HCT116 (cell line): Measurements from ENCODE around the gene RALB. TPM values are rescaled to one million over a fixed set of nuclear protein-coding genes. Genes with fewer than 3 reads are reported as not detected.

Experiments
- ATAC-seq: fragments of 200-7000 bp; cut with Tn5 transposase; 2 replicates; pipeline ENCODE4 v1.9.1; 2020; ENCODE audit warnings: mild to moderate bottlenecking, moderate library complexity
- BruUV-seq: library from RNA; stranded (reverse); fragments of 400-500 nt; replicated peaks from 2 replicates; lab custom pipeline; 2021; lab: Mats Ljungman, UMichigan
- CTCF ChIA-PET: fragments of 300-600 bp; sonication (Branson Sonifier 250); formaldehyde crosslinking; loops from one replicate; lab custom pipeline; 2021; ENCODE audit warnings: antibody characterized with exemption; lab: Charles Lee
- POLR2A ChIA-PET: fragments of 300-600, 350-600 bp; sonication (Branson Sonifier 250); formaldehyde crosslinking; loops from one replicate; lab custom pipeline; 2021; ENCODE audit warnings: antibody characterized with exemption; lab: Charles Lee
- RAD21 ChIA-PET, 2 experiments: fragments of 300-600 bp; sonication (Branson Sonifier 250); formaldehyde crosslinking; loops; one replicate each; lab custom pipeline; 2023; ENCODE audit warnings: low total read pairs in 2 of 2; ENCODE audit not compliant: uncharacterized antibody in 2 of 2, unreplicated experiment in 2 of 2, low non-redundant PET in 1 of 2; lab: Charles Lee
- DNase-seq: peaks from one replicate; pipeline ENCODE4 v3.0.0-alpha.2; 2010; ENCODE audit warnings: low read depth, low spot score
- H2AFZ ChIP-seq: fragments of 200-600 bp; shearing (Covaris generic), sonication (generic); 2 replicates; pipeline ENCODE4 v1.6.1; 2017; ENCODE audit warnings: low read depth, mixed run types, mixed read lengths, antibody characterized with exemption, low read length; ENCODE audit not compliant: poor library complexity, severe bottlenecking
- H3K27ac ChIP-seq: 2 replicates; pipeline ENCODE4 v1.5.1; 2012; ENCODE audit warnings: low read depth, low read length
- H3K27me3 ChIP-seq: fragments of 200-600 bp; sonication (generic); 2 replicates; pipeline ENCODE4 v1.6.1; 2016; ENCODE audit warnings: mixed run types, low read length, mixed read lengths; ENCODE audit not compliant: insufficient read depth
- H3K36me3 ChIP-seq, 2 experiments: fragments of 200-500 bp in 1 of 2; fragments of 200-600 bp in 1 of 2; sonication (Bioruptor generic) in 1 of 2; sonication (generic) in 1 of 2; 2 replicates each; pipeline versions ENCODE4 v1.5.1 to v1.6.1; 2014 to 2016; ENCODE audit warnings: low read length in 2 of 2, inconsistent platforms in 1 of 2, mixed read lengths in 1 of 2, mixed run types in 1 of 2; ENCODE audit not compliant: insufficient read depth in 2 of 2, control insufficient read depth in 1 of 2
- H3K4me1 ChIP-seq, 2 experiments: fragments of 200-600 bp in 1 of 2; sonication (generic) in 1 of 2; 2 replicates each; pipeline versions ENCODE4 v1.5.1 to v1.6.1; 2012 to 2017; ENCODE audit warnings: low read length in 2 of 2, inconsistent platforms in 1 of 2, mild to moderate bottlenecking in 1 of 2, mixed read lengths in 1 of 2, mixed run types in 1 of 2, moderate library complexity in 1 of 2; ENCODE audit not compliant: insufficient read depth in 2 of 2, control insufficient read depth in 1 of 2
- H3K4me2 ChIP-seq: fragments of 200-600 bp; sonication (generic); 2 replicates; pipeline ENCODE4 v1.6.1; 2017; ENCODE audit warnings: mixed run types, low read length, mixed read lengths
- H3K4me3 ChIP-seq, 2 experiments: fragments of 200-600 bp in 1 of 2; sonication (generic) in 1 of 2; replicated peaks in 1 of 2; 2 replicates each; pipeline ENCODE4 v1.5.1; 2011 to 2016; ENCODE audit warnings: low read length in 2 of 2, control low read depth in 1 of 2, low read depth in 1 of 2, mild to moderate bottlenecking in 1 of 2, mixed read lengths in 1 of 2, mixed run types in 1 of 2
- H3K79me2 ChIP-seq: fragments of 200-600 bp; sonication (generic); 2 replicates; pipeline ENCODE4 v1.6.1; 2017; ENCODE audit warnings: mild to moderate bottlenecking, mixed run types, low read length, moderate library complexity, mixed read lengths; ENCODE audit not compliant: insufficient read depth
- H3K9ac ChIP-seq: fragments of 200-600 bp; sonication (generic); 2 replicates; pipeline ENCODE4 v1.6.1; 2016; ENCODE audit warnings: low read length, mixed read lengths
- H3K9me2 ChIP-seq: fragments of 200-600 bp; sonication (generic), shearing (Covaris generic); 2 replicates; pipeline ENCODE4 v1.6.1; 2017; ENCODE audit warnings: mixed run types, mild to moderate bottlenecking, moderate library complexity; ENCODE audit not compliant: insufficient read depth
- H3K9me3 ChIP-seq, 2 experiments: fragments of 200-500 bp in 1 of 2; fragments of 200-600 bp in 1 of 2; sonication (Bioruptor generic) in 1 of 2; sonication (generic) in 1 of 2; 2 replicates each; pipeline ENCODE4 v1.6.1; 2014 to 2017; ENCODE audit warnings: low read length in 2 of 2, mixed read lengths in 2 of 2, inconsistent platforms in 1 of 2, low read depth in 1 of 2, mild to moderate bottlenecking in 1 of 2, mixed run types in 1 of 2, moderate library complexity in 1 of 2; ENCODE audit not compliant: control insufficient read depth in 1 of 2, insufficient read depth in 1 of 2
- H4K20me1 ChIP-seq: fragments of 200-600 bp; sonication (generic), shearing (Covaris generic); 2 replicates; pipeline ENCODE4 v1.6.1; 2017; ENCODE audit warnings: mixed run types, mild to moderate bottlenecking, moderate library complexity; ENCODE audit not compliant: insufficient read depth
- ATF3 ChIP-seq: IDR thresholded peaks from 2 replicates; pipeline ENCODE4 v1.6.1; 2012
- CBX3 ChIP-seq: IDR thresholded peaks from 2 replicates; pipeline ENCODE4 v1.6.1; 2012; ENCODE audit warnings: low read depth
- EGR1 ChIP-seq: IDR thresholded peaks from 2 replicates; pipeline ENCODE4 v1.6.1; 2012; ENCODE audit warnings: low read depth
- EZH2 ChIP-seq: fragments of 200-600 bp; sonication (generic); IDR thresholded peaks from 2 replicates; pipeline ENCODE4 v1.6.1; 2017; ENCODE audit warnings: antibody characterized with exemption, mixed run types
- EZH2phosphoT487 ChIP-seq: fragments of 200-600 bp; IDR thresholded peaks from 2 replicates; pipeline ENCODE4 v1.6.1; 2018; ENCODE audit warnings: antibody characterized with exemption, borderline replicate concordance
- JUND ChIP-seq: IDR thresholded peaks from 2 replicates; pipeline ENCODE4 v1.6.1; 2012
- POLR2A ChIP-seq: IDR thresholded peaks from 2 replicates; pipeline ENCODE4 v1.7.0; 2011; ENCODE audit warnings: borderline replicate concordance; ENCODE audit not compliant: insufficient read depth, insufficient read length; ENCODE audit errors: extremely low read depth
- RAD21 ChIP-seq: IDR thresholded peaks from 2 replicates; pipeline ENCODE4 v1.6.1; 2012; ENCODE audit warnings: low read depth, mild to moderate bottlenecking
- REST ChIP-seq: IDR thresholded peaks from 2 replicates; pipeline ENCODE4 v1.6.1; 2012; ENCODE audit warnings: low read depth
- SRF ChIP-seq: IDR thresholded peaks from 2 replicates; pipeline ENCODE4 v1.6.1; 2012; ENCODE audit warnings: low read depth
- YY1 ChIP-seq: IDR thresholded peaks from 2 replicates; pipeline ENCODE4 v1.6.1; 2011; ENCODE audit warnings: low read length, low read depth, moderate library complexity, mild to moderate bottlenecking; ENCODE audit not compliant: insufficient replicate concordance; ENCODE audit errors: extremely low read depth
- ZFX ChIP-seq: fragments of 450-650 bp; IDR thresholded peaks from 2 replicates; pipeline ENCODE4 v1.6.1; 2017
- intact Hi-C: fragments of 100-400 bp; cut with micrococcal nuclease; formaldehyde crosslinking; loops from 2 replicates; pipeline ENCODE4 v1.10.0; 2022
- total RNA-seq: library from RNA; stranded (reverse); gene quantifications from one replicate; pipeline ENCODE4 v1.2.1, GENCODE V29; 2021; ENCODE audit not compliant: unreplicated experiment

Gene RALB
- total RNA-seq, 1 experiment from 2014 or later: 42.8 TPM

- peaks cover 9 to 22% of the 10 kb centered on the region in 2 experiments; a peak in 3 of 4 replicates for H3K4me1 ChIP-seq
- intact Hi-C loops: no loop called here
- ChIA-PET RAD21 (no interaction called here), CTCF (no interaction called here), POLR2A (no interaction called here)
- H3K9me3 ChIP-seq: no peaks in the 10 kb centered on the region
- no peaks in the 10 kb centered on the region for H3K27me3 ChIP-seq
- H2AFZ ChIP-seq: no peak overlapping the region
- peaks cover 60% of the 10 kb centered on the region for H3K79me2 ChIP-seq
- ATAC-seq (no peak), DNase-seq (no peak)
- no peak overlapping the region for H3K27ac ChIP-seq
- TF ChIP-seq ZFX (no peak), POLR2A (no peak), RAD21 (no peak), EGR1 (no peak), JUND (no peak), EZH2phosphoT487 (no peak), YY1 (no peak), CBX3 (no peak), ATF3 (no peak), REST (no peak), SRF (no peak), EZH2 (no peak)
- H4K20me1 ChIP-seq: no peaks in the 10 kb centered on the region
- H3K36me3 ChIP-seq: no peaks in the 10 kb centered on the region
- H3K9me2 ChIP-seq: no peaks in the 10 kb centered on the region
- no peak overlapping the region for H3K9ac ChIP-seq
- no TSS peak for BruUV-seq
- H3K4me3 ChIP-seq: no peak overlapping the region
- no peak overlapping the region for H3K4me2 ChIP-seq
Observed at GRCh38 chr2:120271711-120272379, 19.2 kb downstream of the RALB start.
